ENCODE measurements around the gene ARAP2. TPM values are rescaled to one million over a fixed set of nuclear protein-coding genes. Genes with fewer than 3 reads are reported as not detected.

Gene ARAP2
- polyA plus RNA-seq, 10 donors: 0.73 to 4.2 (median 1.1) TPM

- DNase-seq: no peak
Observed at GRCh38 chr4:36137336-36137735, 107.0 kb downstream of the ARAP2 start.

GRCh38 chr4:36133658-36134057 lies 110.7 kb downstream of the ARAP2 start:
- DNase-seq: no peak

- no peak for DNase-seq
Observed at GRCh38 chr4:36133086-36133485, 111.2 kb downstream of the ARAP2 start.

- no peak for DNase-seq
Observed at GRCh38 chr4:36130641-36131040, 113.7 kb downstream of the ARAP2 start.

- DNase-seq: no peak
Observed at GRCh38 chr4:36128689-36129088, 115.6 kb downstream of the ARAP2 start.

DNA sequence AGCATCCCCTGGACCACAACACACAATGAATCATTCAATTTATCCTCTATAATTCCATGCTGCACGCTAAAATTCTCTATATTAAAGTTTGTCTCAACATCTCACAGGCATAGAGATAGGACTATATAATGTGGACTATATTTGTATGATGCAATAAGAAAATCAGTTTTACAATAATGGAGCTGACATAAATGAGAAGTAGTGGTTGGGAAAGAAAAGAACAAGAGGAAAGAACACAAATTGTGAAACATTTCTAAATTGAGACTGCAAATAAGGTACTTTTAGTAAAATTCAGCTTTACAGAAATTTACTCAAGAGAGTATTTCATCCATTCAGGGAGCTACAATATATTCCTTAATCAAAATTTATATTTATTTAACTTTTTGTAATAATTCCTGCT lies 120.4 kb downstream of the ARAP2 start:
- no peak for DNase-seq

- no peak for DNase-seq
Observed at GRCh38 chr4:36115312-36115711, 129.0 kb downstream of the ARAP2 start.

DNA sequence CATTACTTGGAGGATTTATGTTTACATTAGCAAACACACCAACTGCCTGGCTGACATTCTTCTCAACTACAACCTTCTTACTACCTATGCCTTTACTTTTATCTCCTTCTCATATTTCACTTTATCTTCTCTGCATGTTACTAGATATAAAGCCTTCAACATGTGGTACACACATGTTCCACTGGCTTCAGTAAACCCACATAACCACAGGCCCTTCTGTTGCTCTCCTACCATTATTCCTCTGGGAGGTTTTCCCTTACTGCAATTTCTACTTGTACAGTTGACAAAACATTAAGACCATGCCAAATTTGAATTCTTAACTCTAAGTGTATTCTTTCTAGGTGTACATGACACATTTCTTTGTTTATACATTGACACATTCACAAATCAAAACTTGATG lies 133.1 kb downstream of the ARAP2 start:
- DNase-seq: peak in 1 of 3 donors; percentile 17

- DNase-seq: no peak
Observed at GRCh38 chr4:36099509-36099908, 144.8 kb downstream of the ARAP2 start.

DNA sequence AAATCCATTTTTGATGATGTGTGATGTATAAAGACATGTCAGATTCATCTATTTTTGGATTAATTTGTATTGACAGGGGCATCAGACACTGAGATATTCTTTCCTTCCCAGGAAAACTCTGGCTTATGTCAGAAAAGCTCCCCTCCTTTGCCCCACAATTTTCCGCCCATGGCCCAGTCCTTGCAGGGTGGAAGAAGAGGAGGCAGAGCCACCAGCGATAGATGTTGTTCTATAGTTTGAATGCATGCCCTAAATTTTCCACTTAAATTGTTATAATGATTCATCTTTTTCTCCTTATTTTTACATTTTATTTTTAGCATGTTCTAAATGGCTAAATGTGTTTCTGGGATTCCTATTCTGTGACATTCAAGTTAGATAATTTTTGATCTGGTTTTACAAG lies 149.3 kb downstream of the ARAP2 start:
- no peak for DNase-seq

- no peak for DNase-seq
Observed at GRCh38 chr4:36091997-36092396, 152.3 kb downstream of the ARAP2 start.

GRCh38 chr4:36088542-36088941 lies 155.8 kb downstream of the ARAP2 start:
- DNase-seq: peak in 2 of 3 donors; percentile 2

DNA sequence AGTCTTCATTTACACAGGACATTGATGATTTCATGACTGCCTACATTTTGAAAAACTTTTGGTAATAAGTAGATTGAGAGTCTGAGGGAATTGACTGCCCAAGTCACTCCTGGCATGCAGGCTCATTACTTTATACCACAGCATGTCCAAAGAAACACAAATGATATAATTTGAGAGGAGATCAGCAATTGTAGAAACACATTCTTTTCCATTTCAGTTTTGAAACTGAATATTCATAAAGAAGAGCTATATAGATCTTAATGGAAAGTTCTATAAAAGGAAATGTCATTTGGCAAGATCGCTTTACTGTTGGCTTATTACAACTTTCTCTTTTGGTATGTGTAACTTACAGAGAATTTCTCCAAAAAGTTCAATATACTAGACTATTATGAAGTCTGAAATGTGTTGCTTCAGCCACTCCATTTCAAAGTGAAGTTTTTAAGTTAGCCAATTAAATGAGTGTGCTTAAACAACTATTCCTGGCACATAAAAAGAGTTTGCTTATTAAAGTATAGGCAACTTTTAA lies 158.0 kb downstream of the ARAP2 start:
- DNase-seq: peak in 2 of 3 donors; percentile 1 to 18

DNA sequence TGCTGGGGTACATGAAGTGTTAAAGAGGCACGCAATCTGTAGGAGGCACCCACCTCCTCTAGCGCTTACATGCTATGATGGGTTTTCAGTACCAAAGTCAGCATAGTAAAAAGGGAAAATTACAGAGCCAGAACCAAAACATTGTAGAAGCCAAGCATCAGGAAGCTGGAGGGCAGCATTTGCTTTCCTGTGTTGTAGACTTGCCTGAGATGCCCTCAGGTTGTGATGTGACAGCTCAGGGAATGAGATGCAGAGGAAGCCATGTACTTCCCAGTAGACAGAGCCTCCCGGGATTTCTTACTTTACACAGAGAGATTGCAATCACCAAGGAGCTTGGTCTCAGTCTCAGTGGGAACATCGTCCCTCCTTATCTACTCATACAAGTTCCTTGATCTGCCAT lies 161.5 kb downstream of the ARAP2 start:
- DNase-seq: no peak

GRCh38 chr4:36081185-36081584 lies 163.1 kb downstream of the ARAP2 start:
- no peak for DNase-seq

DNA sequence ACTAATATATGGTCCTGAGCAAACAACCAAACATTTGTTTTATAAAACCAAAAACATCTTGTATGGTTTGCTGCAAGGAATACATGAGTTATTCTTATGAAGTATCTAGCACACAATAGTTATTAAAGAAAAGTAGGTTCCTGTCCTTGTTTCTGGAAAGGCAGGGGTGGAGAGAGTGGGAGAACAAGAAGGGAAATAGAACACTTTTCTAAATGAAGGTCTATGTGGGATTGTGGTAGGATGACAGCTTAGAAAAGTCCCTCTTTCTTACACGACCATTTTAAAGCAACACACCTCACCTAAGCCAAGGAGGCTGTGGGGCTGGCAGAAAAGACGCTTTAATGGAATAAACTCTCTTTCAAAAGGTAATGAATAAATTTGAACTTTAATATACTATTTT lies 164.6 kb downstream of the ARAP2 start:
- no peak for DNase-seq

DNA sequence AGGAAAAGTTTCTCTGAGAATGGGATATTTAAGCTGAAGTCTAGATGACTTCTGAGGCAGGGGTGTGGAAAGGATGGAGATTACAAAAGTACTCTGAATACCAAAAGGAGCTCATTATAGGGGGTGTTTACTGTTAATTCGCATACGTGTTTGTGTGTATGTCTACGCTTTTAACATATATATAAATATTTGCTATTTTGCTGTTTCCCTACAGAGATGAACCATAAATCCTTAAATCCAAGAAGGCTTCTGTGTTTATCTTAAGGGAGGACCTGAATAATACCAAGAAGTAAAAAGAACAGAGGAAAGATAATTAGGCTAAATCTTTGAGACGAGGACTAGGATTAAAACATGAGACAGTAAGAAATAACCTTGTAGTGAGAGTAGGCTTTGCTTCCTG lies 166.0 kb downstream of the ARAP2 start:
- no peak for DNase-seq

DNA sequence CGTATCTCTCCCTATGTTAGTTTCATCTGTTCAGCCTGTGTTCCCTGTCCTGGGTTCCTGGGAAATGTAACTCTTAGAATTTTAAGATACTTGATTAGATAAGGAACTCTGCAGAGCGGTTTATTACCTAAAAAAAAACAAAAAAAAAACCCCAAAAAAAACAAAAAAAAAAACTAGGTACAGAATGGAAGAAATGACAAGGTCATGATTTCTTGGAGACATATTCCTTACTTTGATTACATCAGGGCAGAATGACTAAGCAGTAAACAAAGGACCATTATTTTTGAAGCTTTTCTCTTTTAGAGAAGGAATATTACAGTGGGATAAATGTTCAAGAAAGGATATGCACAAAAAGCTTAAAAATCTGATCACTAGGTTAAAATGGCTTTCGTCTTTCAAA lies 171.8 kb downstream of the ARAP2 start:
- no peak for DNase-seq

GRCh38 chr4:36067116-36067515 lies 177.2 kb downstream of the ARAP2 start:
- DNase-seq: no peak

- no peak for DNase-seq
Observed at GRCh38 chr4:36065274-36065871, 178.9 kb downstream of the ARAP2 start.

DNA sequence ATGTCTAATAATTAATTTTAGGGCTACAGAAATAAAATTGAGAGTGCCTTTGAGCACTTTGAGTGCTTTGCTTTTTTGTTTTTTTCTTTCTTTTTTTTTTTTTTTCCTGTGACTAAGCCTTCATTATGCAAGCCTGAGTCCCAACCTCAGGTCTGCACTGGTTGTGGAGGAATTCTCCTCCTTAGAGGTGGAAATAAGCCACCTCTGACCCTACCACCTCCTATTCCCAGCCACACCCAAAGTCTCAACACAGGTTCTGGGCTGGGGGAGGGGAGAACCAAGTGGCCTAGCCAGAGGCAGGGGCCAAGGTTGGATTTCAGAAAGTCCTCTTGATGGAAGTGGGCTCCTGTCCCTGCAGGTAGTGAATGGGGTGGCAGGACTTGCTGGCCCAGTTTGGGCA lies 180.2 kb downstream of the ARAP2 start:
- DNase-seq: no peak

- no peak for DNase-seq
Observed at GRCh38 chr4:36056136-36056535, 188.2 kb downstream of the ARAP2 start.

GRCh38 chr4:36054694-36055422 lies 189.5 kb downstream of the ARAP2 start:
- DNase-seq: peak in 2 of 3 donors; percentile 13 to 20

DNA sequence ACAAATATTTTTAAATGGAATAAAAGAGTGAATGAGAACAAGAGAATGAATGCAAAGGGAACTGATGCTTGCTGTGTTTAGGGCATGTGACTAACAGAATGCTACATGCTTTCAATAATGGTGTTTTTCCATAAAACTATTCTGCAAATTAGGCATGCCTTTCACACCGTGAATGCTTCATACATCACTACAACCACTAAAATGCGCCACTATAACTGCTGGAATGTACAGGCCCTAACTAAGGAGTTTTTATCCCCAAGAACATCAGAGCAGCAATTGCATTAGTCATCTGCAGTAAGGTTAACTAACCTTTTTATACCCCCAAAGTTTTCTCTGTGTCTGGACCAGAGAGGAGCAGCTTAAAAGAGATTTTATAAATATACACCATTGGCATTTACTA lies 190.4 kb downstream of the ARAP2 start:
- DNase-seq: peak in 1 of 3 donors; percentile 53

Data from muscle of back (tissue), 11 donors.